AG09309 (cell line): ENCODE measurements around the gene CRAMP1.

Experiments used
- DNase-seq: peaks from one replicate; pipeline ENCODE4 v3.0.0-alpha.2; 2010; ENCODE audit warnings: low read depth
- H3K4me3 ChIP-seq: 2 replicates; pipeline ENCODE4 v1.5.1; 2011; ENCODE audit warnings: mild to moderate bottlenecking, low read depth, low read length, moderate library complexity; ENCODE audit not compliant: control insufficient read depth
- TF ChIP-seq, protein P1 (sequence below): IDR thresholded peaks from 2 replicates; pipeline ENCODE4 v1.5.1; 2011; ENCODE audit warnings: mild to moderate bottlenecking, low read depth, low read length, inconsistent platforms; ENCODE audit not compliant: insufficient read depth, control insufficient read depth; ENCODE audit errors: missing control alignments

CRAMP1 gene

DNA sequence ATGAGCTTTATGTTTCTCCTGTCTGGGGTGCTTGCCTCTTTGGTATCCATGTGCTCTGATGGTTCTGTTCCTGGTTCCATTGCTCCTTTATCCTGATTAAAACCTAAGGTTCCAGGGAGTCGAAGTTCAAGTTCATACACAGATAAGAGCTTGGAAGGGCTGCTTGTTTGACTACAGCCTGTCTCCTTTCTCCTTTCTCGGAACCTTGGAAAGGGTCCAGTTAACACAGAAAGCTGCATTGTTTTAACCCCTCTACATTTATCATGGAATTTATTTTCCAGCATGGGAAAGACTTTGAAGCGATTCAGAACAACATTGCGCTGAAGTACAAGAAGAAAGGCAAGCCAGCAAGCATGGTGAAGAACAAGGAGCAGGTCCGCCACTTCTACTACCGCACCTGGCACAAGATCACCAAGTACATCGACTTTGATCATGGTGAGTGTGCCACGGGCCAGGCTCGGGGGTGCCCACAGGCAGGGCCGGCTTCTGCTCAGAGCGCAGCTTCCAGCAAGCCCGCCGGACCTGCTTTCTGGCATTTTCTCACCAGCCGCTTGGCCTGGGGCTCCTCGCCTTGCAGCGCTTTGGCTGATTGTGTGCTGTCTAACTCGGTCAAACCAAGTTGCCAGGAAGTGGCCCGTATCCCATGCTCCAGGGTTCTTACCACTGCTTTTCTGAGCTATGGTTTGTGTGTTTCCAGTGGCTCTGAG is 19.9 kb downstream of the CRAMP1 start:
- TF ChIP-seq, protein P1, sequence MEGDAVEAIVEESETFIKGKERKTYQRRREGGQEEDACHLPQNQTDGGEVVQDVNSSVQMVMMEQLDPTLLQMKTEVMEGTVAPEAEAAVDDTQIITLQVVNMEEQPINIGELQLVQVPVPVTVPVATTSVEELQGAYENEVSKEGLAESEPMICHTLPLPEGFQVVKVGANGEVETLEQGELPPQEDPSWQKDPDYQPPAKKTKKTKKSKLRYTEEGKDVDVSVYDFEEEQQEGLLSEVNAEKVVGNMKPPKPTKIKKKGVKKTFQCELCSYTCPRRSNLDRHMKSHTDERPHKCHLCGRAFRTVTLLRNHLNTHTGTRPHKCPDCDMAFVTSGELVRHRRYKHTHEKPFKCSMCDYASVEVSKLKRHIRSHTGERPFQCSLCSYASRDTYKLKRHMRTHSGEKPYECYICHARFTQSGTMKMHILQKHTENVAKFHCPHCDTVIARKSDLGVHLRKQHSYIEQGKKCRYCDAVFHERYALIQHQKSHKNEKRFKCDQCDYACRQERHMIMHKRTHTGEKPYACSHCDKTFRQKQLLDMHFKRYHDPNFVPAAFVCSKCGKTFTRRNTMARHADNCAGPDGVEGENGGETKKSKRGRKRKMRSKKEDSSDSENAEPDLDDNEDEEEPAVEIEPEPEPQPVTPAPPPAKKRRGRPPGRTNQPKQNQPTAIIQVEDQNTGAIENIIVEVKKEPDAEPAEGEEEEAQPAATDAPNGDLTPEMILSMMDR = no peak
- no peak overlapping the region for H3K4me3 ChIP-seq
- DNase-seq = no peak

DNA sequence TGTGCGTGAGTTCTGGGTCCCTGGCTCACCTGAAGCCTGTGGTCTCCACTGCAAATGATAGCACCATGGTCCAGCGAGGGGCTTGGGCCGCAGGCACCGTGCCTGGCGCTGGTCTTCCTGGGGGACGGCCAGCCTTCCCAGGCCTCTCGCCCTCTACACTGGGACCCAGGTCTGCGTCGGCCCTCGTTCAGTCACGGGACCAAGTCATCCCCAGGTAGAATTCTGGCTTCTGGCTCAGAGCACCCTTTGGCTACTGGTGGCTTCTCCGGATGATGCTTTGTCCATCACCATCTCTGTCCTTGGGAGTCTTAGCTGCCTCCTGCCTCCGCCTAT is 20.4 kb downstream of the CRAMP1 start:
- TF ChIP-seq, protein P1 = no peak

DNA sequence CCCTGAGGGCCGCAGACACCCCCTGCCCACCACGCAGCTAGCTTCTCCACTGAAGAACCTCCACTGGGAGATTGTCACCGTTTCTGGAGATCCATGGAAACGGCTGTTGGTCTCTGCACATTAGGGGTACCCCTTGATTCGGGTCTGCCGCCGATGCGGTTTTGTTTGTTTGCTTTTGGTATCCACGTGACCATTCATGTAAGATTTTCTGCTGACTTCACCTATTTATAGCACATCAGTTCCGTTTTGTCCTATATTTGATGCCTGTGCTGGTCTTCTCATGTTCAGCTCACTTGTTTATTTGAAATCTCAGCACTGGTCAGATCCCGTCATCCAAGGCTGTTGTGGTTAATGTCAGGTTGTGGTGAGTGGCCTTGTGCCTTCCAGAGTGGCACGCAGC is 21.1 kb downstream of the CRAMP1 start:
- TF ChIP-seq, protein P1 = no peak
- no peak for DNase-seq
- H3K4me3 ChIP-seq = no peak overlapping the region

More for the DNA sequence above, 20.4 kb downstream of the CRAMP1 start:
- DNase-seq = no peak
- no peak overlapping the region for H3K4me3 ChIP-seq

DNA sequence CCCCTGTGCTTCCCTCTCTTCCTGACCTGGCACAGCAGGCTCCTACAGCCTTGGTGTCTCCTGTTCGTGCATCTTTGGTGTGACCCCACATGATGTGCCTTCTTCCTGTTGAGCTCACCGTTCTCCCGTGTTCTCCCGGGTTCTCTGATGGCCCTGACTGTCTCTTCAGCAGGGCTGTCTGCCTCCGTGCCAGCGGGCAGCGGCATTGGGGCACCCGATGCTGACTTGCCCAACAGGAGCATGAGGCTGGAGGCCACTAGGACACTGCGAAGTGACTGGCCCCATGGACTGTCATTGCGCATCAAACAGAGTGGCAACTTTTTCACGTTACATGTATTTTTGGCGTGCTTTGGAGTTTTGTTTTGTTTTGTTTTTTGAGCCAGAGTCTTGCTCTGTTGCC is 22.4 kb downstream of the CRAMP1 start:
- DNase-seq = no peak
- no peak overlapping the region for H3K4me3 ChIP-seq
- TF ChIP-seq, protein P1 = no peak

DNA sequence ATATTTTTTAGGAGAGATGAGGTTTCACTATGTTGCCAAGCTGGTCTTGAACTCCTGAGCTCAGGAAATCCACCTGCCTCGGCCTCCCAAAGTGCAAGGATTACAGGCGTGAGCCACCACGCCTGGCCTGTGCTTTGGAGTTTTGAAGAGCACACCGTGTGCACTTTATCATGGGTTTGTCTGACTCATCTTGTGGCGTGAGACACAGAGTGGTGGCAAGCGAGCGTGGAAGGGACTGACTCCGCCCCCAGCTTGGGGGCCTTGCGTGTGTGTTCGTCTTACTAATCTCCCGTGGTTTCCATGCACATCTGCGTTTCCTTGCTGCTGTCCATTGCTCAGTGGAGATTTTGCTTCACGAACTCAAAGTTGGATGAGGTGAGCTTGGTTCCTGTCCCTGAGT is 22.9 kb downstream of the CRAMP1 start:
- DNase-seq = no peak
- TF ChIP-seq, protein P1 = no peak
- no peak overlapping the region for H3K4me3 ChIP-seq

DNA sequence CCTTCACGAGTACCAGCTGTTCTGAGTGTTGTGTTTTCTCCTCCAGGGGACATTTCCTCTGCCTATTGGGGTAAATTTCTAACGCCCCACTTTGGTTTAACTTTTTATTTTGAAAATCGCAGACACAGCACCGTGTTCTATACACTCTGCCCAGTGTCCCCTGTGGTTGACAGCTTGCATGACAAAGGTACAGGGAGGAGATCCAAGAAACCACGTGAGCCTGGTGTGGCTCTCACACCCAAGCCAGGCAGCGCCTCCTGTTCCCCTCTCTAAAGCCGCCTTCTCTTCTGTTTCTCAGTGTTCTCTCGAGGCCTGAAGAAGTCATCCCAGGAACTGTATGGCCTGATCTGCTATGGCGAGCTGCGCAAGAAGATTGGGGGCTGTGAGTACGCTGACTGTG is 25.4 kb downstream of the CRAMP1 start:
- TF ChIP-seq, protein P1 = no peak
- no peak for DNase-seq
- H3K4me3 ChIP-seq = no peak overlapping the region
